ENCODE data around the gene SLC9A9.

Gene SLC9A9

DNA sequence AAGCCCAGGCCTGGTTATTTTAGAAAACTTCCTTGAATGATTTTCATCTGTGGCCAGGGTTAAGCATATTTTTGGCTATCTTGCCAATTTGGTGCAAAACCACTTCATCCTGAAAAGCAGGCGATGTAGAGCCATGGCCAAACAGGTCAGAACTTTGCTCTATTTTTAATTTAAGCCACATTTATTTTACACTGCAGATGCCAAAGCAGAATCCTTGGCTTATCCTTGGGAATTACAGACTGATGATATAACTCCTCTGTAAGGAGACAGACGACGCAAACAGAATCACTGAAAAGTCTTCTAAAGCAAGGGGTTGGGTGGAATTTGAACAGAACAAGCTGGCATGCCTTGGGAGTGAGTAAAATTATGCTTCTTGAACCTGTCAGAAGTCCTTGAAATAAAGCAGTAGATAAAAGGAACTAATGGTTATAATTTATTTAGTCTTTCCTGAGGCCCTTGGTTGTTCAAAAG, 606.8 kb downstream of the SLC9A9 start:
- peak; percentile 91 for ATAC-seq
- TF ChIP-seq ESRRG (CRISPR knock-in tag; IDR thresholded peaks at IDR 0.05) (no peak), PATZ1 (CRISPR knock-in tag; IDR thresholded peaks at IDR 0.05; ENCODE audit: borderline replicate concordance) (no peak), ARNTL (CRISPR knock-in tag; IDR thresholded peaks at IDR 0.05; ENCODE audit: borderline replicate concordance, low read depth) (no peak), ISL1 (CRISPR knock-in tag; IDR thresholded peaks at IDR 0.05) (no peak)

- peak; percentile 16; the same call in 2 of the 3 replicates for ATAC-seq
- TF ChIP-seq RARB (CRISPR knock-in tag; IDR thresholded peaks at IDR 0.05) (no peak), ISL1 (CRISPR knock-in tag; IDR thresholded peaks at IDR 0.05) (no peak), CSDC2 (CRISPR knock-in tag; IDR thresholded peaks at IDR 0.05) (no peak), OSR1 (CRISPR knock-in tag; IDR thresholded peaks at IDR 0.05) (no peak), ZNF8 (CRISPR knock-in tag; IDR thresholded peaks at IDR 0.05) (no peak), ZNF565 (CRISPR knock-in tag; conservative IDR thresholded peaks at IDR 0.05; ENCODE audit: low read depth) (no peak), ARNTL (CRISPR knock-in tag; IDR thresholded peaks at IDR 0.05; ENCODE audit: borderline replicate concordance, low read depth) (no peak), BACH2 (CRISPR knock-in tag; IDR thresholded peaks at IDR 0.05; ENCODE audit: borderline replicate concordance) (no peak), TOX (CRISPR knock-in tag; IDR thresholded peaks at IDR 0.05; ENCODE audit: borderline replicate concordance) (no peak), ZFP30 (CRISPR knock-in tag; IDR thresholded peaks at IDR 0.05) (no peak), GLIS3 (CRISPR knock-in tag; IDR thresholded peaks at IDR 0.05) (no peak)
- TF ChIP-seq, protein P1, sequence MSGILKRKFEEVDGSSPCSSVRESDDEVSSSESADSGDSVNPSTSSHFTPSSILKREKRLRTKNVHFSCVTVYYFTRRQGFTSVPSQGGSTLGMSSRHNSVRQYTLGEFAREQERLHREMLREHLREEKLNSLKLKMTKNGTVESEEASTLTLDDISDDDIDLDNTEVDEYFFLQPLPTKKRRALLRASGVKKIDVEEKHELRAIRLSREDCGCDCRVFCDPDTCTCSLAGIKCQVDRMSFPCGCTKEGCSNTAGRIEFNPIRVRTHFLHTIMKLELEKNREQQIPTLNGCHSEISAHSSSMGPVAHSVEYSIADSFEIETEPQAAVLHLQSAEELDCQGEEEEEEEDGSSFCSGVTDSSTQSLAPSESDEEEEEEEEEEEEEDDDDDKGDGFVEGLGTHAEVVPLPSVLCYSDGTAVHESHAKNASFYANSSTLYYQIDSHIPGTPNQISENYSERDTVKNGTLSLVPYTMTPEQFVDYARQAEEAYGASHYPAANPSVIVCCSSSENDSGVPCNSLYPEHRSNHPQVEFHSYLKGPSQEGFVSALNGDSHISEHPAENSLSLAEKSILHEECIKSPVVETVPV (CRISPR knock-in tag; IDR thresholded peaks at IDR 0.05): no peak
- TF ChIP-seq, protein P2, sequence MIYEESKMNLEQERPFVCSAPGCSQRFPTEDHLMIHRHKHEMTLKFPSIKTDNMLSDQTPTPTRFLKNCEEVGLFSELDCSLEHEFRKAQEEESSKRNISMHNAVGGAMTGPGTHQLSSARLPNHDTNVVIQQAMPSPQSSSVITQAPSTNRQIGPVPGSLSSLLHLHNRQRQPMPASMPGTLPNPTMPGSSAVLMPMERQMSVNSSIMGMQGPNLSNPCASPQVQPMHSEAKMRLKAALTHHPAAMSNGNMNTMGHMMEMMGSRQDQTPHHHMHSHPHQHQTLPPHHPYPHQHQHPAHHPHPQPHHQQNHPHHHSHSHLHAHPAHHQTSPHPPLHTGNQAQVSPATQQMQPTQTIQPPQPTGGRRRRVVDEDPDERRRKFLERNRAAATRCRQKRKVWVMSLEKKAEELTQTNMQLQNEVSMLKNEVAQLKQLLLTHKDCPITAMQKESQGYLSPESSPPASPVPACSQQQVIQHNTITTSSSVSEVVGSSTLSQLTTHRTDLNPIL (CRISPR knock-in tag; IDR thresholded peaks at IDR 0.05; ENCODE audit: low read depth): no peak
Observed at GRCh38 chr3:143240886-143241285, 607.4 kb downstream of the SLC9A9 start.

GRCh38 chr3:143239031-143239430, 609.2 kb downstream of the SLC9A9 start:
- TF ChIP-seq ZNF8 (CRISPR knock-in tag; IDR thresholded peaks at IDR 0.05) (no peak), SNAI2 (CRISPR knock-in tag; IDR thresholded peaks at IDR 0.05) (no peak), PATZ1 (CRISPR knock-in tag; IDR thresholded peaks at IDR 0.05; ENCODE audit: borderline replicate concordance) (no peak), ISL1 (CRISPR knock-in tag; IDR thresholded peaks at IDR 0.05) (no peak), CSDC2 (CRISPR knock-in tag; IDR thresholded peaks at IDR 0.05) (no peak), ZNF70 (CRISPR knock-in tag; IDR thresholded peaks at IDR 0.05) (no peak), ZC3H10 (CRISPR knock-in tag; IDR thresholded peaks at IDR 0.05) (no peak), ZFP3 (CRISPR knock-in tag; IDR thresholded peaks at IDR 0.05) (no peak), ARNTL (CRISPR knock-in tag; IDR thresholded peaks at IDR 0.05; ENCODE audit: borderline replicate concordance, low read depth) (no peak)
- TF ChIP-seq, protein P3, sequence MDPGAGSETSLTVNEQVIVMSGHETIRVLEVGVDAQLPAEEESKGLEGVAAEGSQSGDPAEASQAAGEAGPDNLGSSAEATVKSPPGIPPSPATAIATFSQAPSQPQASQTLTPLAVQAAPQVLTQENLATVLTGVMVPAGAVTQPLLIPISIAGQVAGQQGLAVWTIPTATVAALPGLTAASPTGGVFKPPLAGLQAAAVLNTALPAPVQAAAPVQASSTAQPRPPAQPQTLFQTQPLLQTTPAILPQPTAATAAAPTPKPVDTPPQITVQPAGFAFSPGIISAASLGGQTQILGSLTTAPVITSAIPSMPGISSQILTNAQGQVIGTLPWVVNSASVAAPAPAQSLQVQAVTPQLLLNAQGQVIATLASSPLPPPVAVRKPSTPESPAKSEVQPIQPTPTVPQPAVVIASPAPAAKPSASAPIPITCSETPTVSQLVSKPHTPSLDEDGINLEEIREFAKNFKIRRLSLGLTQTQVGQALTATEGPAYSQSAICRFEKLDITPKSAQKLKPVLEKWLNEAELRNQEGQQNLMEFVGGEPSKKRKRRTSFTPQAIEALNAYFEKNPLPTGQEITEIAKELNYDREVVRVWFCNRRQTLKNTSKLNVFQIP (CRISPR knock-in tag; IDR thresholded peaks at IDR 0.05; ENCODE audit: borderline replicate concordance, low read depth): no peak
- peak; percentile 54 for ATAC-seq

GRCh38 chr3:143237077-143237627, 611.1 kb downstream of the SLC9A9 start:
- ATAC-seq: no peak
- TF ChIP-seq ZNF70 (CRISPR knock-in tag; IDR thresholded peaks at IDR 0.05) (no peak), CSDC2 (CRISPR knock-in tag; IDR thresholded peaks at IDR 0.05) (no peak), ZC3H10 (CRISPR knock-in tag; IDR thresholded peaks at IDR 0.05) (no peak), ZNF8 (CRISPR knock-in tag; IDR thresholded peaks at IDR 0.05) (no peak), SNAI2 (CRISPR knock-in tag; IDR thresholded peaks at IDR 0.05) (no peak), GLIS3 (CRISPR knock-in tag; IDR thresholded peaks at IDR 0.05) (no peak), PPARA (CRISPR knock-in tag; IDR thresholded peaks at IDR 0.05; ENCODE audit: borderline replicate concordance) (no peak), TOX (CRISPR knock-in tag; IDR thresholded peaks at IDR 0.05; ENCODE audit: borderline replicate concordance) (no peak), PATZ1 (CRISPR knock-in tag; IDR thresholded peaks at IDR 0.05; ENCODE audit: borderline replicate concordance) (no peak), BACH2 (CRISPR knock-in tag; IDR thresholded peaks at IDR 0.05; ENCODE audit: borderline replicate concordance) (no peak), OSR1 (CRISPR knock-in tag; IDR thresholded peaks at IDR 0.05) (no peak)
- TF ChIP-seq, protein P2 (CRISPR knock-in tag; IDR thresholded peaks at IDR 0.05; ENCODE audit: low read depth): no peak
- TF ChIP-seq, protein P1 (CRISPR knock-in tag; IDR thresholded peaks at IDR 0.05): no peak
